Measurements from ENCODE around the gene RCC1.
A peak's percentile ranks its signal among the peaks of the same experiment; 100 is the strongest.
"Not testable (repeated sequence)": the region's sequence is repeated elsewhere in the genome, so short reads cannot be mapped to it uniquely, and the experiment has no call there.

The RCC1 gene

DNA sequence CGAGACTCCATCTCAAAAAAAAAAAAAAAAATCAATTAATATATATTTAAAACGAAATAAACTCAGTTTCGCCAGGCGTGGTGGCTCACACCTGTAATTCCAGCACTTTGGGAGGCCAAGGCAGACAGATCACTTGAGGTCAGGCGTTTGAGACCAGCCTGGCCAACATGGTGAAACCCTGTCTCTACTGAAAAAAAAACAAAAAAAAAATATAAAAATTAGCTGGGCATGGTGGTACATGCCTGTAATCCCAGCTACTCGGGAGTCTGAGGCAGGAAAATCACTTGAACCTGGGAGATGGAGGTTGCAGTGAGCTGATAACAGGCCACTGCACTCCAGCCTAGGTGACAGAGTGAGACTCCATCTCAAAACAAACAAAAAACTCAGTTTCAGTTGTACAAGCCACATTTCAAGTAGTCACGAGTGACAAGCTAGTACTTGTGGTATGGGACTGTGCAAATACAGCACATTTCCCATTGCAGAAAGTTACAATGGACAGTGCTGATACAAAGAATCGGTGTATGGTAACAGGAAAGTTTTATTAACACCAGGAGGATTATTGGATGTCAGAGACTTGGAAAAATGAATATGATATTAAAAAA, 35.7 kb downstream of the RCC1 start:
- DNase-seq (ENCODE audit: low read depth in 2 of 2, low spot score in 1 of 2) = not testable (repeated sequence)

- DNase-seq (ENCODE audit: low read depth in 2 of 2, low spot score in 1 of 2) = no peak
Observed at GRCh38 chr1:28545246-28545628, 39.4 kb downstream of the RCC1 start.

DNA sequence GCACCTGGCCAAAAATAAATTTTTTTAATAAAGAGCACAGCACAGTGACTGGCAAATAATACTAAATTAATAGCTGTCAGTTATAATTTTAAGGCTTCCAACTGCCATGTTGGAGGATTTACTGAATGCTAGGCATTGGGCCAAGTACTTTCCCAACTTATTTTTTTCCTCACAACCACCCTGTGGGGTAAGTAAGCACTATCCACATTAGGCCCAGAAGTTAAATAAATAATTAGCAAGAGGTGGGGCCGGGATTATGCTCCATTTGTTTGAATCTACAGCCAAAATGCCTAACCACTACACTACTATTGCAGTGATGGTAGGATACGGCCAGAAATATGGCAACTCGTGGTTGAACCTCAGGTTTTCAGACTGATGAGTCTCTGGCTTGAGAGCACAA, 42.5 kb downstream of the RCC1 start:
- no peak for DNase-seq (ENCODE audit: low read depth in 2 of 2, low spot score in 1 of 2)

- no peak for DNase-seq (ENCODE audit: low read depth in 2 of 2, low spot score in 1 of 2)
Observed at GRCh38 chr1:28551381-28551780, 45.5 kb downstream of the RCC1 start.

DNA sequence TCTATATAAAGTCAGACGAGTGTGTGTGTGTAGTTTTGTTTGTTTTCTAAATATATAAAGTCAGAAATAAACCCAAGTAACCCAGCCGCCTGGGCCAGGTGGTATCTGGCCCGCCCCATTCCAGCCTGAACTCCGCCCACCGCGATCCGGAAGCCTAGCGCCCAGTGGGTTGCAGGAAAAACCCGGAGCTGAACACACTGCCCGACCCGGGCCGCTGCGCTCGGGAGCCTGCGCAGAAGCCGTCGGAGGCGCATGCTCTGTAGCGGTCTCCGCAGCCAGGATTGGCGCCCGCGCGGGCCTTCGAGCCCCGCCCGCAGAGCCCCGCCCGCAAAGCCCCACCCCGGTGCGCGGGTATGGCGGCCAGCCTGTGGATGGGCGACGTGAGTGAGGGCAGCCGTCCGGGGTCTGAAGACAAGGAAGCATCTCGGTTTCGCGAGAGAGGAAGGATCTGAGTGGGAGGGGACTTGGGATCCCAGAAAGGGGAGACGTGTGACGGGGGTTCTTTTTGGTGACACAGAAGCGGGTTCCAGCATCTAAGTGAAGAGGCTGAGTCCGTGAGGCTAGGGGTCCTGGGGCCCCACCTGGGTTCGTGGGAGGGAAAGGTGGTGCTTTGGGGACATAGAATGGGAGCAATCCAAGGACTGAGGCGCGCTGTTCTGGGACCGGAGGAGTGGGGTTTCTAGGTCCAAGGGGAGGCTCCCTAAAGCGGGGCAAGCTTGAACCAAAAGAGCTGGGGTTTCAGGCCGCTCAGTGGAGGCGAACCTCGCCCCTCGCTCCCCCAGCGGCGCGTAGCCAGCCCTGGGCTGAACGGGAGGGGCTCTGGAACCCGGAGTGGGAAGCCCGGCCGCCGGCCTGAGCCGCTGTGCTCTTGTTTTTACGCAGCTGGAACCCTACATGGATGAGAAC, 47.2 kb downstream of the RCC1 start, which contains the start of gene TRNAU1AP:
TRNAU1AP (plus strand) TSS at position 328 of the 906 bp plus-strand sequence; CDS start at position 354, 26 bp downstream.
- peak; percentile 94 to 95 for DNase-seq (ENCODE audit: low read depth in 2 of 2, low spot score in 1 of 2)

- no peak for DNase-seq (ENCODE audit: low read depth in 2 of 2, low spot score in 1 of 2)
Observed at GRCh38 chr1:28560886-28561285, 55.0 kb downstream of the RCC1 start.

GRCh38 chr1:28564310-28564709, 58.5 kb downstream of the RCC1 start:
- DNase-seq (ENCODE audit: low read depth in 2 of 2, low spot score in 1 of 2) = no peak

DNA sequence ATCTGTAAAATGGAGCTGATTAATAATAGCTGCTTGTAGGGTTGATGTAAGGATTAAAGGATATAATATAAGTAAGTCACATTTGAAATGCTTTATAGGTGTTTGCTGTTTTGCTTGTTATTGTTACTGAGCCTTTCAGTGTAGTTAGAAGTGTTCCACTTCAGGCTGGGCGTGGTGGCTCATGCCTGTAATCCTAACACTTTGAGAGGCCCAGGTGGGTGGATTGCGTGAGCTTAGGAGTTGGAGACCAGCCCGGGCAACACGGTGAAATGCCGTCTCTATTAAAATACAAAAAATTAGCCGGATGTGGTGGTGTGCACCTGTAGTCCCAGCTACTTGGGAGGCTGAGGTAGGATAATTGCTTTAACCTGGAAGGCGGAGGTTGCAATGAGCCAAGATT, 59.2 kb downstream of the RCC1 start:
- no peak for DNase-seq (ENCODE audit: low read depth in 2 of 2, low spot score in 1 of 2)

- DNase-seq (ENCODE audit: low read depth in 2 of 2, low spot score in 1 of 2) = no peak
Observed at GRCh38 chr1:28565726-28566125, 59.9 kb downstream of the RCC1 start.

DNA sequence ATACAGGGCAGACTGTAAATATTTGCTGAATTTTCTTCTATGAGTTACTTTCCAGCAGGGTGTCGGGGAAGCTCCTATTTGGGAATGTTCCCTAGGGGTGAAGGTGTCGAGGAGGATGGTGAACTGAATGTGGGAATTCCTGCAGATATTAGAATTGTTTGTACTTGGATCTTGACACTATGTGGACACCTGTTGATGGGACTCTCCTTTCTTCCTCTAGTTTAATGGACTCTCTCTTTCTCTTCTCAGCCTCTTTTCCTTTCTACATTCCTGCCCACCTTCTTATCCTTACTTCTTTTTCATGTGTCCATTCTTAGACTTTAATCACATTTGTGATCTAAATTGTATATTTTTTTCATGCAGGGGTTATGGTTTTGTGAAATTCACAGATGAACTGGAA, 61.1 kb downstream of the RCC1 start:
- no peak for DNase-seq (ENCODE audit: low read depth in 2 of 2, low spot score in 1 of 2)

DNA sequence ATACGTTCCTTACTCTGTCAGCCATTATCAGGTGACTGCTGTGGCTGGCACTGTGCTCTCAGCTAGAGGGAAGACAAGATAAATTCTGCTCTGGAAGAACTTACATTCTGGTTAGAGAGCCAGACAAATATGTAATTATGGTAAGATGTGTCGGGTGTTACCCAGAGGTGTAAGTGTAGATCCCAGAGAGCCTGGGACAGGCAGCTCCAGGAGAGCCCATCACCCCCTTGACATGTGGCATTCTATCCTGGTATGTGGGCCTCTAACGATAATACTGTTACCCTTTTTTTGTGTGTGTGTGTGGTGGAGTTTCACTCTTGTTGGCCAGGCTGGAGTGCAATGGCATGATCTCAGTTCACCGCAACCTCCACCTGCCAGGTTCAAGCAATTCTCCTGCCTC, 66.1 kb downstream of the RCC1 start:
- DNase-seq (ENCODE audit: low read depth in 2 of 2, low spot score in 1 of 2) = no peak

DNA sequence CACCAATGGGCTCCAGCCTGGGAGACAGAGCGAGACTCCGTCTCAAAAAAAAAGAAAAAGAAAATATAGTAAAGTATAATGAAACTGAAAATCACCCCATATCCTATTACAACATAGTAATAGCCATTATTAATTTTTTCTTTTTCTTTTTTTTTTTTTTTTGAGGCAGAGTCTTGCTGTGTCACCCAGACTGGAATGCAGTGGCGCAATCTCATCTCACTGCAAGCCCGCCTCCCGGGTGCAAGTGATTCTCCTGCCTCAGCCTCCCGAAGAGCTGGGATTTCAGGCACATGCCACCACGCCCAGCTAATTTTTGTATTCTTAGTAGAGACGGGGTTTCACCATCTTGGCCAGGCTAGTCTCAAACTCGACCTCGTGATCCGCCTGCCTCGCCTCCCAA, 67.0 kb downstream of the RCC1 start:
- DNase-seq (ENCODE audit: low read depth in 2 of 2, low spot score in 1 of 2) = not testable (repeated sequence)

DNA sequence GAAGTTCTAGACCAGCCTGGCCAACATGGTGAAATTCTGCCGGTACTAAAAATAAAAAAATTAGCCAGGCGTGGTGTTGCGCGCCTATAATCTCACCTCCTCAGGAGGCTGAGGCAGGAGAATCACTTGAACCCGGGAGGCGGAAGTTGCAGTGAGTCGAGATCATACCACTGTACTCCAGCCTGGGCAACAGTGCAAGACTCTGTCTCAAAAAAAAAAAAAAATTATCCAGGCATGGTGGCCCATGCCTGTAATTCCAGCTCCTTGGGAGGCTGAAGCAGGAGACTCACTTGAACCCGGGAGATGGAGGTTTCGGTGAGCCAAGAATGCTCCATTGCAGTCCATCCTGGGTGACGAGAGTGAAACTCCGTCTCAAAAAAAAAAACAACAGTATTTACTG, 67.7 kb downstream of the RCC1 start:
- no peak for DNase-seq (ENCODE audit: low read depth in 2 of 2, low spot score in 1 of 2)

DNA sequence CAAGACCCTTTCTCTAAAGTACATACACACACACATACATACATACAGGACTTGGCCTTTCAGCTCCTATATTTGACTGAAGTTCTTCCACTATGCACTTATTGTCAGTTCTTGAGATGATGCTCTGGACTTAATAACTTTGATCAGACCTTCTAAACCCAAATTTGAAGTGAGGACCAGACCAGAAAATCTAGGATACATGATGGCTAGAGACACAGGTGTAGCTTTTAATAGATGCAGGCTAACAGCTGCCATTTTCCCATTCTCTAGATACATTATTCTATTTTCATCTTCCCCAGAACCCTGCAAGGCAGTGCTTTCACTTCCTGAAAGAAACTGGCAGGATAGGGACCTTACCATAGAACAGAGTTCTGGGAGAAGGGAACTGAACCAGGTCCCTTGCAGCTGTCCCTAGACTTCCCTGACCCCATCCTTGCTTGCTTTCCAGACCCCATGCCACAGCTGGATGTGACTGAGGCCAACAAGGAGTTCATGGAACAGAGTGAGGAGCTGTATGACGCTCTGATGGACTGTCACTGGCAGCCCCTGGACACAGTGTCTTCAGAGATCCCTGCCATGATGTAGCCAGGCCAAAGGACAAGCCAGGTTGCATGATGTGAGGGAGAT, 71.3 kb downstream of the RCC1 start:
- no peak for DNase-seq (ENCODE audit: low read depth in 2 of 2, low spot score in 1 of 2)

GRCh38 chr1:28577738-28578536, 72.1 kb downstream of the RCC1 start:
- no peak for DNase-seq (ENCODE audit: low read depth in 2 of 2, low spot score in 1 of 2)

DNA sequence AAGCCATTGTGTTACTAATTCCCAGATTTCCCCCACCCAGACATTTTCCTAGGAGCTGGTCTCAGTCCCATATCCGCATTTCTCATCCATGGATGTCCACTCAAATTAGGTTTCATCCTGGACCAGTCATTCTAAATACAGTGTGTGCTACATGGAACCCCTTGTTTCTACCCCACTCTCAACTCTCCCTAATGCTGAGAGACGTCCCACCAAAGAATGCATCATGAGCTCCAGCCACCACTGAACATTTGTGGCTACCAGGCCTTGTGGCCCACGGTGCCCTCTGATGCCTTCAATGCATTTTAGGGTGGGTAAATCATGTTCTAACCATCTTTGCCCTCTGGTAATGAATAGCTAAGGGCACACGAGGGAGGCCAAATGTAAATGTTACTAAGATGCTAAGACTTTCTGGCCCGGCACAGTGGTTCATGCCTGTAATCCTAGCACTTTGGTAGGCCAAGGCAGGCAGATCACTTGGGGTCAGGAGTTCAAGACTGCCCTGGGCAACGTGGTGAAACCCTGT, 72.9 kb downstream of the RCC1 start:
- DNase-seq (ENCODE audit: low read depth in 2 of 2, low spot score in 1 of 2) = no peak

DNA sequence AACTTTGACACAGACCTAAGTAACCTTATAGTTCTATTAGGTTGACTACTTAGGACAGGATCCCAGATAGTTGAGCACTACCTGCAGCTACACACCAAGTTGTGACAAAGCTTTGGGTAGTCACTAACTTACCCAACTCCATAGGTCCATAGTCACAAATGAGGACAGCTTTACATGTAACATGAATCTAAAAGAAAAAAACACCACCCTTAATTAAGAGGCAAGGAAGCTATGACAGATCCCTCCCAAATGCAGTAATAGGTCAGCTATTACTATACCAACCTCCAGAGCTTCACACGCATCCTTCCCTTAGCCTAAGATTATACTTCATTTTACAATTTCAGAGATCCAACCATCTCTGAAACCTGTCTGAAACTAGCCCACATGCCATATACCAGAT, 73.6 kb downstream of the RCC1 start:
- DNase-seq (ENCODE audit: low read depth in 2 of 2, low spot score in 1 of 2) = no peak

GRCh38 chr1:28580722-28581530, 75.1 kb downstream of the RCC1 start:
- peak; percentile 21 to 38 for DNase-seq (ENCODE audit: low read depth in 2 of 2, low spot score in 1 of 2)

DNA sequence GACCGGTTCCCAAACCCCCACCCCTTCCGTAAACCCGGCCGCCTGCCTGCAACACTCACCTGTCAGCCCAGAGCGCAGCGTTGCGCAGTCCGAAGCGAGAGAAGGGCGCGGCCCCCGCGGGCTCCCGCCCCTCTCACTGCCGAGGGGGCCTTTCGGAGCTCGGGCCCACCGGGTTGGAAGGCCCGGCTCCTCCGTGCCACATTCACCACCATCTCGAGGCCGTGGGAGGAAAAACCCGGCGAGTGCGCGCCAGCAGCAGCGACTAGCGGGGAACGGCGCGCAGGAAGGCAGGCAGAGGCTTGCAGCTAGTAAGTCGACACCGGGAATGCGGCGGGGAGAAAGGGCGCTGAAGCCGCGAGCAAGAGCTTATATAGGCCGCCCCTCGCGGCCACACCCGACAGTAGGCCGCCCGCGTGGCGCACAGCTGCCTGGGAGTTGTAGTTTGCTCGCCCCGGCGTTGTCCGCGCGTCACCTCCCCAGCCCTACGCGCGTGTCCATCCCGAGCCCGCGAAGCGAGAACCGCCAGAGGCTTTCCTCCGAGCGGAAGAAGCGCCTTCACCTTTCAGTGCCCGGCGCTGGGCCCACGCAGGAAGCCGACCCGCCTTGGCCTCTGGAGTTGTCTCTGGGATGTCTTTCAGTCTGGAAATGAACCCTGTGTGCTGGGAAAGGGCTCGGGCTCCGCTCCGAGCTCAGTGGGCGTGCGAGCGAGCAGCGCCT, 75.8 kb downstream of the RCC1 start:
- DNase-seq (ENCODE audit: low read depth in 2 of 2, low spot score in 1 of 2) = peak; percentile 85

DNA sequence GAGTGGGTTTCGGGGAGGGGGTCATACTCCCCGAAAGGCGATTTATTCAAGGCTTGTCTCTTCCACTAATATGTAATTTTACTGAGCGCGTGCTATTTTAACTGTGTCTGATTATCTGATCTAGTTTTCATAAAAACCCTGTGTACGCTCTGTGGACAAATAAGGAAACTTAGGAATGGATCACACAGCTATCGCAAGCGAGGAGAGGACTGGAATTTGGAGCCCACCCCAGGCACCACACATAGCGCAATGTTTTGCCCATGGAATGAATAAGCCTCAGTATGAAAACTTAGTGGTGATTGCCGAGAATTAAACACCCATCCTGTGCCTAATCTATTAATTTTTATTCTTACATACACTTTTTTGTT, 76.4 kb downstream of the RCC1 start:
- no peak for DNase-seq (ENCODE audit: low read depth in 2 of 2, low spot score in 1 of 2)
